NCI-H526 (cell line): Measurements from ENCODE around the gene PRSS33.

ENCODE experiments used
- DNase-seq, 2 experiments: peaks; one replicate each; lab custom pipeline; 2025; lab: John Stamatoyannopoulos, UW

PRSS33 gene

DNA sequence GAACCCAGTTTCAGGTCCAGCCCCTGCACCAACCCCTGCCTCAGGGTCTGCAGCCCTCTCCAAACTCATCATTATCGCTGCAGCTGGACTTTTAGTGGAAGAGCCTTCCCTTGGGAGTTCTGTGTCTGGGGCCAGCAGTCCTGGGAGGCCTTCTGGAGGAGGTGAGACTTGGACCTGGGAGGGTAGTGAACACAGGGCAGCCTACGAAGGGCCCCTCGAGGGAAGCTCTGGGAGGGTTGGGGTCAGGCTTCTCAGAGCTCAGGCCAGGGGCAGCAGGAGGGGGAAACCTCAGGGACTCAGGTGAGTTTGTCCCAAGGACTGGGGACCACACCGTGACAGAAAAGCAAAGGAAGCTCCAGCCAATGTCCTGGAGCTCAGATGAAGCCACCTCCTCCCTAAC, 46.2 kb downstream of the PRSS33 start:
- DNase-seq: no peak

DNA sequence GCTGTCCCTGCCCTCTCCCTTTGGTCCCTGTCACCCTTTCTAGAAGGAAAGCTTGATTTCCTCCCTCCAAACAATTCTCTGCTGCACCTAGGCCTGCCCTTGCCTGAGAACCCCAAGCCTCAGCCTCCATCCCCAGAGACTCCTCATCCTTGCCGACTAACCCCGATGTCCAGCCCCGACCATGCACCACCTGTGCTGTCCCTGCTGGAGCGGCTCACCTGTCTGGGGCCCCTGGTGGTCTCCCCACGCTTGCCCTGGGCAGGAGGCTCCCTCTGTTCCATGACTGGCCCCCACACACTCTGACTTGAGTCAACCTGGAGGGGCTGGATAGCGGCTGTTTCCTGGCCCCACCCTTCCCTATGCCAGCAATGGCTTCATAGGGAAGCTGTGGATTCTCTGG, 46.9 kb downstream of the PRSS33 start:
- DNase-seq: no peak

DNA sequence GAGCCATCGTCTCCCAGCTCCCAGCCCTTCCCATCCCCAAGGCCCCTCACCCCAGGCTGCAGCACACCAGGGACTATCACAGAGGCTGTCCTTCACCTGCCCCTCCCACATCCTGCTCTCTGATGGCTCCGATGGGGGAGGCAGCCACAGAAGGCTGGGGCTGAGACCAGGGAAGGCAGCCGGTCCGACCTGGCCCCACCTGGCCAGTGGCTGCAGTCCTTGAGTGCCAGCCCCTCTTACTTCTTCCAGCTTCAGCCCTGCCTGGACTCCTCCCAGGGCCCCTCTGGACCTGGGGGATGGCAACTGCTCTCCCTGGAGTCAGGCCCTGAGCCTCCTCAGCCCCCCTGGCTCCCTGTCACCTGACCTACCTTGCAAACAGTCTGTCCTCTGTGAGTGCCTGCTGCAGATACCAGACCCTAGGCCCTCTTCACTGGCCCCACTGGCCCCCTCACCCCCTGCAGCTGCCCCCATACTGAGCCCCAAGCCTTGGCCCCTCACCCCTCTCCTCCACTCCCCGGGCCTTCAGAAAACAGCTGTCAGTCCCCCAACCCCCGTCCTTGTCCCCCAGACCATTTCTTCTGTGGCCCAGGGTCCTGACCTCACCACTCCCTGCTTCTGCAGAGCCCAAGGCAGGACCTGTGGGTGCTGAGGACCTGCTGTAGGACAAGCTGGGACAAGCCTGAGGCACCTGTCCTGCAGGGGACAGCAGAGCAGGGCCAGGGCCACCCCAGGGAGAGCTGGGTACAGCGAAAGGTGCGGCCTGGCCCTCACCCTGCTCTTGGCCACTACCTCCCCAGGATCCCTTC, 47.5 kb downstream of the PRSS33 start:
- no peak for DNase-seq

DNA sequence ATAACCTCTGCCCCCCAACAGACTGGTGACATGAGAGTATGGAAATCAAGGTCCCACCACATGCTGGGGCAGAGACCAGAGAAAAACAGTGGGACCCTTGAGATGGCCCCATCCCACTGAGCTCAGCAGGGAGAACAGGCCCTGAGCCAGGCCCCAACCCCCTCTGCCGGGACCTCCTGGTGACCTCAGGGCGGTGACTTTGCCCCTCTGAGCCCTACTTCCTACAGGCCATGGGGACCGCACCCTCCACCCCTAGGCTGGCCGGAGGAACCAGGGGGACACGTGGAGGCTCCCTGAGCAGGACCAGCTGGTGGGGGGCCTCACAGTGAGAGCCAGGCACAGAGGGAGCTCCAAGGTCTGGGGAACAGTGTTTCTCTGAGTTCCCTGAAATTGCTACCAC, 48.7 kb downstream of the PRSS33 start:
- no peak for DNase-seq

DNA sequence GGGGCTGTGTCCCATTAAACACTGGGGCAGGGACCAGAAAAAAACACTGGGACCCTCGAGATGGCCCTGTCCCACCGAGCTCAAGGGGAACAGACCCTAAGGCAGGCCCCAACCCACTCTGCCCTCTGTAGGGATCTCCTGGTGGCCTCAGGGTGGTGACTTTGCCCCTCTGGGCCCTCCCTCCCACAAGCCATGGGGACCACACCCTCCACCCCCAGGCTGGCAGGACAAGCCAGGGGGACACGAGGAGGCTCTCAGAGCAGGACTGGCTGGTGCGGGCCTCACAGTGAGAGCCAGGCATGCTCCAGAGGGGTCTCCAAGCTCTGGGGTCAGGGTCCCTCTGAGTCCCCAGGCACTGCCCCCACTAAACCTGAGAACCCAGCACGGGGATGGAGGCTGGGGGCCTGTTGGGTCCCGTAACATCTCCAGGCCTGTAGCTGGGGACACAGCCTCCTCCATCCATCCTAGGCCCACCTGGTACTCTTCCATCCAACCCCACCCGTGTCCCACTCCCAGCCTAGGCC, 49.4 kb downstream of the PRSS33 start:
- no peak for DNase-seq

DNA sequence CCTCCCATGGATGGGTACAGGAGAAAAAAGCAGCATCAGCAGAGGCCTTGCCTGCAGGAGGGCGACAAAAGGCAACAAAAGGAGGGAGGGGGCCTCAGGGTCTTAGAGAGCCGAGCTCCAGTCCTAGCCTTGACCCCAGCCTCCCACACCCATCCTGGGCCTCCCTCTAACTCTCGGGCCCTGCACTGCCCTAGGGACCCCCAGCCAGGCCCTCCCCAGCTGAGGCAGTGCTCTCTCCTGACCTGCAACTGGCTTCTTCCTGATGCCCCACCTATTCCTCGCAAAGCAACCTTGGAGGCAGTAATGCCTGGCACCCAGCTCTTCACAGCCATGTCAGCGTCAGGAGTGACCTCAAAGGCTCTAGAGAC, 50.1 kb downstream of the PRSS33 start:
- no peak for DNase-seq

DNA sequence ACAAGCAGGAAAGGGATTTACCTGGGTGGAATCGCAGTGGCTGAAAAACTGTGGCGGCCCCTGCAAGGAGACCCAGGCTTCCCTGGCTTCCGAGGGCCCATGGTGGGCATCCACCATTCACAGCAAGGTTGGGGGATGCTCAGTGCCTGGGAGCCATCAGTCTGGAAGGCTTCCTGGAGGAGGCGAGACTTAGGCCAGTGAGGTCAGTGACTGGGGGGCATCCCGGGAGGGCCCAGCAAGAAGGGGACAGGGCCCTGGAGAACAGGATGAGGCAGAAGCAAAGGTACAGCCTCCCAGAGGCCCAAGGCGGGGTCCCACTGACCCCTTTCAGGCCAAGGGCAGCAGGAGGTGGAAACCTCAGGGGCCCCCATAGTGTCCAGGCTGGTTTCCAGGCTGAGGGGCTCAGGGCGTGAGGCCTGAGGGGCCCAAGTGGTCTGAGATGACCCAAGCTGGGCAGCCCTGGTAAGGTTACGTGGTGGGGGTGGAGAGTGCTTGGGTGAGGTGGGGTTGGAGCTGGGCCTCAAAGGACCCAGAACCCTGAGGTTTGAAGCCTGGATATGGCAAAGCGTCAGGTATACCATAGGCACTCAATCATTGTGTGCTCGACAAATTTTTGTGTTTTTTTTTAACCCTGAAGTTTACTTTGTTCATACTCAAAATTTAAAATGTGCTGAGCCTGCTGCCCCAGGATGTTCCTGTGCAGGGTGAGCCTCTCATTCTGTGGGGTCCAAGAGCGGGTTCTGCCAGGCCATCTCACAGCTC, 50.7 kb downstream of the PRSS33 start:
- DNase-seq: no peak

DNA sequence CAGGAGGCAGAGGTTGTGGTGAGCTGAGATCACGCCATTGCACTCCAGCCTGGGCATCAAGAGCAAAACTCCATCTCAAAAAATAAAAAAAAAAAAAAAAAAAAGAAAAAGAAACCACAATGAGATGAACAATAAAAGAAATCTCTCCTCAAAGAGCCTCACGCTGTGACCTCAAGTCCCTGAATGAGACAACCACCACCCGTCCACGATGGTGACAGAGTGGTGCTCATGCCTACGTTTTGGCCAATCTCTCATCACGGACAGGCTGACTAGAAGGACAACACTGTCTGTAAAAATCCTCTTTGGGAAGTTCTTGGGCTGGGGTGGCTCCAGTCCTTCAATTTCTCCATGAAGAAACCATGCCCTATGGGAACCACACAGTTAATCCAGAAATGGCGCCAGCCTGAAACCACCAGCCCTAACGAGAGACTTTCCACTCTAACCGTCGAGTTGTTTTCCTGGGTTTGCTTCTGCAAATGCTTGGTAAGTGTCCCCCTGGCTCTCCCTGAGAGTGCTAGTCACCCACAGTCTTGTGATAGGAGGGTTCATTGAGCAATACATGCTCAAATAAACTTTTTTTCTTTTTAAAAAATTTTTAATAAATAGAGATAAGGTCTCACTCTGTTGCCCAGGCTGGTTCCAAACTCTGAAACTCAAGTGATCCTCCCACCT, 52.4 kb downstream of the PRSS33 start:
- DNase-seq: no peak
